Loucy (cell line): Measurements from ENCODE around the gene MTMR12.
"Not testable (repeated sequence)": the region's sequence is repeated elsewhere in the genome, so short reads cannot be mapped to it uniquely, and the experiment has no call there.

Experiments used
- H2AFZ ChIP-seq: fragments of 200-600 bp; sonication (generic); 2 replicates; pipeline ENCODE4 v1.6.0; 2016; ENCODE audit warnings: antibody characterized with exemption, mild to moderate bottlenecking, low read length, moderate library complexity
- H3F3A ChIP-seq: fragments of 200-600 bp; 2 replicates; pipeline ENCODE4 v1.6.0; 2016; ENCODE audit warnings: antibody characterized with exemption, low read depth, mild to moderate bottlenecking
- H3K27me3 ChIP-seq: fragments of 200-600 bp; sonication (generic); 2 replicates; pipeline ENCODE4 v1.6.1; 2014; ENCODE audit warnings: low read length, mild to moderate bottlenecking; ENCODE audit not compliant: insufficient read depth, poor library complexity, severe bottlenecking
- H3K36me3 ChIP-seq: fragments of 200-600 bp; sonication (generic); 2 replicates; pipeline ENCODE4 v1.6.1; 2016; ENCODE audit warnings: low read length; ENCODE audit not compliant: insufficient read depth
- H3K4me1 ChIP-seq: fragments of 200-600 bp; sonication (generic); 2 replicates; pipeline ENCODE4 v1.5.1; 2014; ENCODE audit warnings: low read length, mild to moderate bottlenecking; ENCODE audit not compliant: insufficient read depth, poor library complexity, severe bottlenecking
- H3K4me2 ChIP-seq: fragments of 200-600 bp; sonication (generic); 2 replicates; pipeline ENCODE4 v1.6.0; 2014; ENCODE audit warnings: antibody characterized with exemption, low read length, low read depth, mild to moderate bottlenecking; ENCODE audit not compliant: poor library complexity, severe bottlenecking
- H3K4me3 ChIP-seq: fragments of 200-600 bp; sonication (generic); 2 replicates; pipeline ENCODE4 v1.5.1; 2014; ENCODE audit warnings: low read length, mild to moderate bottlenecking, mixed read lengths; ENCODE audit not compliant: poor library complexity, severe bottlenecking
- H3K79me2 ChIP-seq: fragments of 200-600 bp; sonication (generic); 2 replicates; pipeline ENCODE4 v1.6.1; 2014; ENCODE audit warnings: low read length; ENCODE audit not compliant: insufficient read depth
- H3K9ac ChIP-seq: fragments of 200-600 bp; sonication (generic); 2 replicates; pipeline ENCODE4 v1.6.0; 2014; ENCODE audit warnings: mild to moderate bottlenecking, low read depth, low read length, moderate library complexity; ENCODE audit not compliant: poor library complexity, severe bottlenecking
- H3K9me2 ChIP-seq: fragments of 200-600 bp; sonication (generic); replicated peaks from 2 replicates; pipeline ENCODE4 v1.6.1; 2016; ENCODE audit warnings: low read depth, low read length, mixed read lengths
- H3K9me3 ChIP-seq: fragments of 200-600 bp; sonication (generic); 2 replicates; pipeline ENCODE4 v1.6.1; 2014; ENCODE audit warnings: mild to moderate bottlenecking, antibody characterized with exemption, low read length, low read depth; ENCODE audit not compliant: insufficient read depth
- H4K20me1 ChIP-seq: fragments of 200-600 bp; sonication (generic); 2 replicates; pipeline ENCODE4 v1.6.0; 2014; ENCODE audit warnings: antibody characterized with exemption, low read length, mild to moderate bottlenecking; ENCODE audit not compliant: insufficient read depth, poor library complexity, severe bottlenecking
- EZH2phosphoT487 ChIP-seq: fragments of 200-600 bp; IDR thresholded peaks from 2 replicates; pipeline ENCODE4 v1.6.1; 2018; ENCODE audit warnings: antibody characterized with exemption, mild to moderate bottlenecking, moderate library complexity, borderline replicate concordance
- TF ChIP-seq, protein P1 (sequence below): fragments of 200-600 bp; sonication (generic); conservative IDR thresholded peaks from 2 replicates; pipeline ENCODE4 v1.5.1; 2014; ENCODE audit warnings: mild to moderate bottlenecking, antibody characterized with exemption, low read length

The MTMR12 gene

DNA sequence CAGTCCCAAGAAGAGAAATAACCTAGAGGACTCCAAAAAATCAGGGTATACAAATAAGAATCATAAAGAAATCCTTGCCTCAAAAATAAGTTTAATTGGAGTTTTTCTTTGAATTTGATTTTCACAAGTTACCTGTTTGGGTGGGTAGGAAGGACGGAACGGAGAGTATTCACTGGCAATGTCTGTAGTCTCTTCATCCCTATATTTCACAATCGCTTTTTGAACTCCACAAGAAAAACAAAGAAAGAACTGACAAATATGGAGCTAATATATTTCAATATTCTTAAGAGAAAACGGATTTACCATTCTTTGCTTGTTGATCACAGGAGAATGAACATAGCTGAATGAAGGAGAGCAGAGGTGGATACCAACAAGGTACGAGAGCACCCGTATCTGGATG is 30.1 kb downstream of the MTMR12 start:
- Histone ChIP-seq H3K4me2 (no peak overlapping the region), H3K36me3 (no peaks in the 10 kb centered on the region), H3F3A (no peaks in the 10 kb centered on the region), H4K20me1 (no peaks in the 10 kb centered on the region), H2AFZ (no peak overlapping the region), H3K9ac (no peak overlapping the region), H3K4me3 (no peak overlapping the region), H3K9me2 (no peaks in the 10 kb centered on the region), H3K4me1 (peaks cover 9% of the 10 kb centered on the region), H3K9me3 (no peaks in the 10 kb centered on the region), H3K27me3 (no peaks in the 10 kb centered on the region), H3K79me2 (no peaks in the 10 kb centered on the region)
- TF ChIP-seq EZH2phosphoT487 = no peak
- TF ChIP-seq, protein P1, sequence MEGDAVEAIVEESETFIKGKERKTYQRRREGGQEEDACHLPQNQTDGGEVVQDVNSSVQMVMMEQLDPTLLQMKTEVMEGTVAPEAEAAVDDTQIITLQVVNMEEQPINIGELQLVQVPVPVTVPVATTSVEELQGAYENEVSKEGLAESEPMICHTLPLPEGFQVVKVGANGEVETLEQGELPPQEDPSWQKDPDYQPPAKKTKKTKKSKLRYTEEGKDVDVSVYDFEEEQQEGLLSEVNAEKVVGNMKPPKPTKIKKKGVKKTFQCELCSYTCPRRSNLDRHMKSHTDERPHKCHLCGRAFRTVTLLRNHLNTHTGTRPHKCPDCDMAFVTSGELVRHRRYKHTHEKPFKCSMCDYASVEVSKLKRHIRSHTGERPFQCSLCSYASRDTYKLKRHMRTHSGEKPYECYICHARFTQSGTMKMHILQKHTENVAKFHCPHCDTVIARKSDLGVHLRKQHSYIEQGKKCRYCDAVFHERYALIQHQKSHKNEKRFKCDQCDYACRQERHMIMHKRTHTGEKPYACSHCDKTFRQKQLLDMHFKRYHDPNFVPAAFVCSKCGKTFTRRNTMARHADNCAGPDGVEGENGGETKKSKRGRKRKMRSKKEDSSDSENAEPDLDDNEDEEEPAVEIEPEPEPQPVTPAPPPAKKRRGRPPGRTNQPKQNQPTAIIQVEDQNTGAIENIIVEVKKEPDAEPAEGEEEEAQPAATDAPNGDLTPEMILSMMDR = no peak

DNA sequence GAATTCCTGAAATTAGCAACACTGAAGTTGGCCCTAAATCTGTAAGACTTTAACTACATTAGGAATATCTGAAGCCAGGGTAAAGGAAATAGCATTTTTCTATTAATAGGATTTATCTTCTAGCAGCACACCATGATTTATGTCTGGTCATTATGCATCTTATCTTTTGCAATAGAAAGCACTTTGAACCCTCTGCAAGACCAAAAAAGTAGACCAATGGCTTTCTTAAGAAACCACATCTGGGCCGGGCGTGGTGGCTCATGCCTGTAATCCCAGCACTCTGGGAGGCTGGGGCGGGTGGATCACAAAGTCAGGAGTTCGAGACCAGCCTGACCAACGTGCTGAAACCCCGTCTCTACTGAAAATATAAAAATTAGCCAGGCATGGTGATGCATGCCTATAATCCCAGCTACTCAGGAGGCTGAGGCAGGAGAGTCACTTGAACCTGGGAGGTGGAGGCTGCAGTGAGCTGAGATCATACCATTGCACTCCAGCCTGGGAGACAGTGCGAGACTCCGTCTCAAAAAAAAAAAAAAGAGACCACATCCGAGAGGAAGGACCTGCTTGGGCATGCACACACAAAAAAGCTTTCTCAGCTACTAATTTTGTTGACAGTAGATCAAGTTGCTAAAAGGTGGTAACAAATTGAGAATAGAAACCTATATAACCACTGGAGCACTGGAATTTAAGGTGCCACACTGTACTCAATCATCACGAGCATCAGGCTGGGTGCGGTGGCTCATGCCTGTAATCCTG is 31.2 kb downstream of the MTMR12 start:
- not testable (repeated sequence) for H3K4me1 ChIP-seq, H3F3A ChIP-seq, H3K36me3 ChIP-seq, H3K27me3 ChIP-seq, H3K4me2 ChIP-seq, H2AFZ ChIP-seq, H3K4me3 ChIP-seq, H3K9me3 ChIP-seq, H3K79me2 ChIP-seq, H4K20me1 ChIP-seq, H3K9ac ChIP-seq, H3K9me2 ChIP-seq

DNA sequence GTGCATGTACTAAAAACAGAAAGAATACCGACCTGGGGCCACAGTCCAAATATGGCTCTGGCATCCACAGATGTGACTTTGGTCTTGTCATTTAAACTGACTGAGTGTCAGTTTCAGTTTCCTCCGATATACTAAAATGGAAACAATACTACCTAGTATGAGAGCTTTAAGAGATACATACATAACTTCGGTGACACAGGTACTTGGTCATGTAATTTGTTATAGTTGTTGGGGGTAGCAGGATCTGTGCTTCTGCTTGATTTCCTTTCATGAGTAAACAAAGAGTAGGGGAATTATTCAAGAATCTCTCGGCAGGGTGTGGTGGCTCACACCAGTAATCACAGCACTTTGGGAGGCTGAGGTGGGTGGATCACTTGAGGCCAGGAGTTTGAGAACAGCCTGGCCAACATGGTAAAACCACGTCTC is 32.1 kb downstream of the MTMR12 start:
- no peaks in the 10 kb centered on the region for H3K27me3 ChIP-seq
- H3K4me3 ChIP-seq = no peak overlapping the region
- H3K36me3 ChIP-seq = no peaks in the 10 kb centered on the region
- H3K4me2 ChIP-seq = no peak overlapping the region
- peaks cover 9% of the 10 kb centered on the region for H3K4me1 ChIP-seq
- H3K79me2 ChIP-seq = no peaks in the 10 kb centered on the region
- no peak for TF ChIP-seq EZH2phosphoT487
- TF ChIP-seq, protein P1 = no peak
- H3K9ac ChIP-seq = no peak overlapping the region
- H3K9me3 ChIP-seq = no peaks in the 10 kb centered on the region
- H2AFZ ChIP-seq = no peak overlapping the region
- H3F3A ChIP-seq = no peaks in the 10 kb centered on the region
- H4K20me1 ChIP-seq = no peaks in the 10 kb centered on the region
- no peaks in the 10 kb centered on the region for H3K9me2 ChIP-seq

- TF ChIP-seq EZH2phosphoT487 = no peak
- TF ChIP-seq, protein P1 = no peak
- Histone ChIP-seq H3K4me2 (no peak overlapping the region), H3K4me1 (peaks cover 9% of the 10 kb centered on the region), H3K4me3 (no peak overlapping the region), H3K9ac (no peak overlapping the region), H3K9me2 (no peaks in the 10 kb centered on the region), H3K79me2 (no peaks in the 10 kb centered on the region), H3K27me3 (no peaks in the 10 kb centered on the region), H3F3A (no peaks in the 10 kb centered on the region), H3K36me3 (peaks cover under 1% of the 10 kb centered on the region; the same call in 1 of the 2 replicates), H4K20me1 (no peaks in the 10 kb centered on the region), H2AFZ (no peak overlapping the region), H3K9me3 (no peaks in the 10 kb centered on the region)
Measured at GRCh38 chr5:32279786-32280185, 33.0 kb downstream of the MTMR12 start.
